Mesodermal cell (in vitro differentiated cells): Measurements from ENCODE around the gene LIPN.

Experiments
- H3K27ac ChIP-seq: 2 replicates; pipeline ENCODE4 v1.7.0; 2013; ENCODE audit warnings: mild to moderate bottlenecking, low read depth, low read length, moderate library complexity; ENCODE audit not compliant: severe bottlenecking
- H3K36me3 ChIP-seq: 2 replicates; pipeline ENCODE4 v1.7.1; 2013; ENCODE audit warnings: mild to moderate bottlenecking, low read length, moderate library complexity; ENCODE audit not compliant: control insufficient read depth, insufficient read depth
- H3K4me1 ChIP-seq: one replicate; pipeline ENCODE4 v1.7.1; 2013; ENCODE audit warnings: mild to moderate bottlenecking, low read length; ENCODE audit not compliant: insufficient read depth, control insufficient read depth, poor library complexity, severe bottlenecking
- H3K4me3 ChIP-seq: 2 replicates; pipeline ENCODE4 v1.7.0; 2013; ENCODE audit warnings: low read length, control low read depth, mild to moderate bottlenecking; ENCODE audit not compliant: insufficient read depth, poor library complexity, severe bottlenecking; ENCODE audit errors: extremely low read depth
- H3K9me3 ChIP-seq: 2 replicates; pipeline ENCODE4 v1.7.1; 2013; ENCODE audit warnings: mild to moderate bottlenecking, low read length, moderate library complexity; ENCODE audit not compliant: control insufficient read depth
- whole genome bisulfite sequencing, 2 experiments: methylation state at CpG; one replicate each; pipeline ENCODE4 v1.1.5; 2013; ENCODE audit warnings: missing lambda C conversion rate in 2 of 2; ENCODE audit not compliant: insufficient coverage in 2 of 2; 5-methylcytosine and 5-hydroxymethylcytosine counted together

LIPN gene

DNA sequence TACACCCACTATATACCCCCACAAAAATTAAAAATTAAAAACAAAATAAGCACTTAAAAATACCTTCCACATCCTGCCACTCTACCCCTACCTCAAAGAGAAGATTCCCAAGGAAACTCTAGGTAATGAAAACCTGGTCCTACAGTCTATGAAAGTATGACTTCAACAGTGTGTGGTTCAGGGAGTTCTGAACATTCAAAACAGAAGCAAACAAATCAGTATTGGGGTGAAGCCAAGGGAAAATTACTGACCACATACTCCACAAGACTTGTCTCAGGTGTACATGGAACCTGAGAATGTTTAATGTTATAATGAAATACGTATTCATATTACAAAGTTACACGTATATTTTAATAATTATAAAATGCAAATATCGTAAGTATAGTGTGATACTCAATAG is 22.4 kb downstream of the LIPN start:
- no peak overlapping the region for H3K4me3 ChIP-seq
- WGBS, 2 experiments = no CpG with 5 or more reads among the region's 3 CpGs

DNA sequence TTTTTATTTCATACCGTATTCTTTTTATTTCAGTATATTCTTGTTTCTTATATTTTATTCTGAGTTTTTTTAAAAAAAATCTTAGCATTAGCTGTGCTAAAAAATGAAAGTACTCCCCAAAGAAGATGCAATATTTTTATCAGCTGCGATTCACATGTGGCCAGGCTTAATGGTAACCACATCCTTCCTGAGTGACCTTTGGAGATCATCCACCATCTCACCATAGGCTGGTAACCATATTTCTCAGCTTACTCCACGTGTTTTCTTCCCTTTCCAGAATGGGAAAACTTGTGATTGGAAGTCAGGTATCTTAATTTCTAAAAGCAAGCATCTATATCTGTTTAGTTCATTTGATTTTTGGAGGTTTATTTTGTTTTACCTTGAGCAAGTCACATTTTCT is 23.9 kb downstream of the LIPN start:
- Histone ChIP-seq H3K4me3 (no peak overlapping the region), H3K27ac (no peak overlapping the region), H3K9me3 (no peaks in the 10 kb centered on the region), H3K36me3 (no peaks in the 10 kb centered on the region), H3K4me1 (no peaks in the 10 kb centered on the region)
- WGBS, 2 experiments = 83 to 100% methylated on average over 1 of the region's 3 CpGs

More for the DNA sequence above, 22.4 kb downstream of the LIPN start:
- H3K4me1 ChIP-seq = no peaks in the 10 kb centered on the region
- H3K9me3 ChIP-seq = no peaks in the 10 kb centered on the region
- H3K36me3 ChIP-seq = no peaks in the 10 kb centered on the region
- H3K27ac ChIP-seq = no peak overlapping the region

DNA sequence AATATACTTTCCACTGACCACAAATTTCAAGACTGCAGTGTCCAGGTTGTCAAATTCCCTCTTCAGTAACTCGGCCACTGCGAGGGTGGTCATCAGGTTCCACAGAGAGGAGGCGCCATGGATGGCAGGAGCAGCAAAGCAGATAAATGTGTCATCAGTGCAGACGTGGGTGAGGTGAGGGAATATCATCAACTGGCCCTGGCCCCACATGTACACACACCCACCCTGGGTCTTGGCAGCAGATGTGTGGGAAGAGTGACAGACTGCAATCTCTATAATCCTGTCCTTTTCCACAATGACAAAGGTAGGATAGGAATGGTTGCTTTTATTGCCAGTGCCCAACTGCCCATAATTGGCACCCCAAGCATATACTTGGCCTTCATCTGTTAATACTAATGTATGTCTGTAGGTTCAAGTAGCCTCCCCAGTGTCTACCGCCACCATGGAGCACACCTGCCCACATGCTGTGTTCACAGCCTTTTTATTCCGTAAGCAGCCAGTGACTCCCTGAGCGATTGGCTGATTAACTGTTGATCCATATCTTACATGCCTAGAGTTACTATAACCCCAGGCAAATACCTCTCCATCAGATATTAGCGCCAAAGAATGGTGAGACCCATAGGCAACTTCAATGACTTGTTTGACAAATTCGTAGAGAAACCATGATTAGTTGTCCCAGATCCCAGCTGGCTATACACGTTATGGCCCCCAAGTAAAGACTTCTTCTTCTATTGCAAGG is 26.4 kb downstream of the LIPN start:
- no peaks in the 10 kb centered on the region for H3K9me3 ChIP-seq
- no peaks in the 10 kb centered on the region for H3K36me3 ChIP-seq
- 89 to 92% methylated on average over 9 of the region's 10 CpGs for WGBS, 2 experiments
- H3K4me1 ChIP-seq = no peaks in the 10 kb centered on the region
- no peak overlapping the region for H3K27ac ChIP-seq
- H3K4me3 ChIP-seq = no peak overlapping the region

DNA sequence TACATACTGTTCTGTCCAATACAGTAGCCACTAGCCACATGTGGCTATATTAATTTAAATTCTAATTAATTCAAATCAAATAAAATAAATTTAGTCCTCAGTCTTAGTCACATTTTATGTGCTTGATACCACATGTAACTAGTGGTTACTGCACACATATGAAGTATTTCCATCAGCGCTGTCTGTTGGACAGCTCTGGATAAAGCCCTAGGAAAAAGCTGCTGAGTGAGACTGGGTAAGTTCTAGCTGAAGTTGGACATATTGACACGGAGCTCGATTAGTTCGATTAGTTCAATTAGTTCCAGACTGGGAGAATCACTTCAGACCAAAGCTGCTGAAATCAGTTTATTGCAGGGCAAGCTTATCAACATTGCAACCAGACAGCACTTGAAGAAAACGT is 27.6 kb downstream of the LIPN start:
- 80 to 91% methylated on average over 4 to 5 of the region's 5 CpGs for WGBS, 2 experiments
- Histone ChIP-seq H3K4me1 (no peaks in the 10 kb centered on the region), H3K27ac (no peak overlapping the region), H3K4me3 (no peak overlapping the region), H3K36me3 (no peaks in the 10 kb centered on the region), H3K9me3 (no peaks in the 10 kb centered on the region)

DNA sequence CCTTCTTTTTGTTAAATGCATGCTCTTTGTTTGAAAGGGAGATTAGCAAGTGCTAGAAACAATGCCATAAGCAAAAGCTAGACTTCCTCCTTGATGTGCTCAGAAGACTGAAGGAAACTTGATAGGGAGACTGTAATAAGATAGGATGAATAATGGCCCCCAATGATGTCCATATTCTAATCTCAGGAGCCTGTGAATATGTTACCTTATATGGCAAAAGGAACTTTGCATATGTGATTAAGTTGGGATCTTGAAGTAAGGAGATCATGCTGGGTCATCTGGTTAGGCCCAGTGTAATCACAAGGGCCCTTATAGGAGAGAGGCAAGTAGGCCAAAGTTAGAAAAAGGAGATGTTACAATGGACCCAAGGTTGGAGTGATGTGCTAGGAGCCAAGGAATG is 29.1 kb downstream of the LIPN start:
- Histone ChIP-seq H3K9me3 (no peaks in the 10 kb centered on the region), H3K4me1 (no peaks in the 10 kb centered on the region), H3K4me3 (no peak overlapping the region), H3K36me3 (no peaks in the 10 kb centered on the region), H3K27ac (no peak overlapping the region)

DNA sequence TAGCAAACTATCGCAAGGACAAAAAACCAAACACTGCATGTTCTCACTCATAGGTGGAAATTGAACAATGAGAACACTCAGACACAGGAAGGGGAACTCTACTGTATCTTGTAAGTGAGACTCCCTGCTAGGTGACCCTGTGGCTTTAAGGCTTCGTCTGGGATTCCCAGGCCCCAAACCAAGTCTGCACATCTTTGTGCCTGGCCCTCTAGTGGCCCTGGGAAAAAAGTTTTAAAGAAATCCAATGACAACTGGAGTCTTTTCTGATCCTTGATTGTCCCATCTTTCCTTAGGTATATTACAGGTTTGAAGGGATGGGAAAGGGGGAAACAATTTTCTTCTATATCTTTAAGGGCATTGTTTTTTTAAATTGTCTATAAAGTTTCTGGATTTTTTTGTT is 32.1 kb downstream of the LIPN start:
- no peak overlapping the region for H3K27ac ChIP-seq
- 50 to 100% methylated on average over 1 to 2 of the region's 2 CpGs for WGBS, 2 experiments
- H3K9me3 ChIP-seq = no peaks in the 10 kb centered on the region
- no peak overlapping the region for H3K4me3 ChIP-seq
- no peaks in the 10 kb centered on the region for H3K4me1 ChIP-seq
- H3K36me3 ChIP-seq = no peaks in the 10 kb centered on the region

DNA sequence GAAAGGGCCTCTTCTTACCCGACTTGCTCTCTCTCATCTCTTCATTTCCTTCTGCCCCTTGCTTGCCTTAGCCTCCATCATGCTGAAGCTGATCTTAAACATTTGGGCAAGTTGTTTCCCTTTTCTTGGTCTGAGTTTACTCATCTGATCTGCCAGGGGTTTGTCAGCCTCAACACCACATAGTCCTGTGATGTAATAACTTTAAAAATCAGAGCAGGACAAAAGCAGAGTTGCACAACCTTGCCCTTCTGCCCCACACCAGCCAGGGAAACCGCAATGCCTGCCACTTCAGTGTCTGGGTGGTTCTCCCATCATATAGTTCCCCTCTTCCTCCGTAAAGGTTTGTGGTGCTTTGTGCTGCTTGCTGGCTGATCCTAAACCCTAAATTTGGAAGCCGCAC is 32.8 kb downstream of the LIPN start:
- 84 to 94% methylated on average over 2 to 3 of the region's 4 CpGs for WGBS, 2 experiments
- H3K36me3 ChIP-seq = no peaks in the 10 kb centered on the region
- no peak overlapping the region for H3K27ac ChIP-seq
- H3K4me3 ChIP-seq = no peak overlapping the region
- no peaks in the 10 kb centered on the region for H3K4me1 ChIP-seq
- H3K9me3 ChIP-seq = no peaks in the 10 kb centered on the region

DNA sequence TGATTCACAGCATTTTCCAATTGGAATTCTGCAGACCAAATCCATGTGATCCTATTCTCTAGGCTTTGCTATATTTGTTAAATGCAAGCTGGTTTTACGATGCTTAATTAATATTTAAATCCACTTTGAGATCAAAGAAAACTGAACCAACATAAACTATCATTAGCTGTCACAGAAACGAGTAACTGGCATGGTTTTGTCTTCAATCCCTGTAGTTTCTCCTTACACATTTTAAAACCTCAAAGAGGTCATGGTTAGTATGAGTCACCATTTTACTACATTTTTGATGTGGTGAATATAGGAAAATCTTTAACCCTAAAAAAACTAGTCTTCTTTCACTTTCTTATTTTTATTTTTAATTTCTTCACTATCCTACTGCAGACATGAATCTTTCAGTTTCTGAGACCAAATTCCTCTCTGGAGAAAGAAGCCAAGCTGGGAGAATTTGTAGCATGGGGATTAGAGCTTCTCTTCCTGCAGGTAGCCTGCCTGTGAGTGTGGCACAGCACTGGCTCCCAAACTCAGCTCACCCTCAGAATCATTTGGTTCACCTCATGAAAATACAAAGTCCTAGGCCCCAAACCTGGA is 34.0 kb downstream of the LIPN start:
- WGBS, 2 experiments = 100% methylated on average over 1 of the region's 2 CpGs; no CpG with 5 or more reads in 1 of the 2 experiments
- H3K9me3 ChIP-seq = no peaks in the 10 kb centered on the region

DNA sequence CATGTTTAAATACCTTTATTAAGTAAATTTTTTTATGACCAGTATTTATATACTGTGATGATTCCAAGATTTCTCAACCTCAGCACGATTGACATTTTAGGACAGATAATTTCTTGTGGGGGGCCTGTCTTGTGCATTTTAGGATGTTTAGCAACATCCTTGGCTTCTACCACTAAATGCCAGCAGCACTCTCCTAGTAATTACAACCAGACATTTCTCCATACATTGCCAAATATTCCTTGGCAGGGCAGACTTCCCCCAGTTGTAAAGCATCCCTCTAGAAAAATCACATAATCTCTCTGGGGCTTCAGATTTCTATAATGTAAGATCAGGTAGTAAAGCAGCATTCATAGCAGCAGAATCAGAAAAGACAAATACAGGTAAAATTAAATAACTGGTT is 34.9 kb downstream of the LIPN start:
- no CpG with 5 or more reads among the region's 1 CpG for WGBS, 2 experiments

More for the DNA sequence above, 34.0 kb downstream of the LIPN start:
- Histone ChIP-seq H3K36me3 (no peaks in the 10 kb centered on the region), H3K4me1 (no peaks in the 10 kb centered on the region), H3K27ac (no peak overlapping the region), H3K4me3 (no peak overlapping the region)

DNA sequence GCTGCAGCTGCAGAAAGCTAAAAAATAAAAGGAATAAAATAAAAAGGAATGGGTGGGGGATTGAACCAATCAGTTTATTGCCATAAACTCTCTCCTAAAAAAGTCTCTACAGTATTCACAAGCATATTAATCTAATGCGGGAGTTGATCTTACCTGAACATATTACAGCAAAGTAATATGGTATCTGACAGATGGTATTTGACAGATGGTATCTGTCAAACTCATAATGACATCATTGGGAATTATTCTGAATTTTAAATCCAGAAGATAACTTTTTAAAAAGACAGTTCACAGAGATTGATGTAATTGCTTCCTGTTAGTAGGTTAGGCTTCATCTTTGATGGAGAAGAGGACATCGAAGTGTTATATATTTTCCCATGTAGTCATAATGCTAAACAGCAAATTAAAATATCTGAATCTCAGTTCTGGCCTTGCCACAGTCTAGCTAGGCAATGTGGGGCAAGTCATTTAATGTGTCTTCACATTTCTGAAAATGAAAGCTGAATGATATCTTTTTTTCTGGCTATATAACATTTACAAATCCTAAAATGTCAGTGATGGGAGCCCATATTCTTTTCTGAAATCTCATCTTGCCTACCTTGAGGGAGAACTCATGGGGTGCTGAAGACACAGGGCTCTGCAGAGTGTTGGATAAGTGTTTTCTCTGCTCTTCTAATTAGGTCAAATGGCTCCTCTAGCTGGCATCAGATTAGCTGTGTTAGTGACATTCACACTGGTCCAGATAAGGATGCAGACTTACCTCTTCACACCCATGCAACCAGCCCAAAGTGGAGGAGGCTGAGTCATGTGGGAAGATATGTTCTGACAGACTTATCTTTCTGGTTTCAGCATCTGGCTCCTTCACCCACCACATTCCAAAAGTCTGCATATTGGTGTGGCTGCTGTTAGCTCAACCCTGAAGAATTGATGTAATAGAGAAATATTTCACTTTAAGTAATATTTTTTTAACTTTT is 40.6 kb downstream of the LIPN start:
- no CpG with 5 or more reads among the region's 2 CpGs for WGBS, 2 experiments
- Histone ChIP-seq H3K4me3 (no peak overlapping the region), H3K36me3 (no peaks in the 10 kb centered on the region), H3K4me1 (no peaks in the 10 kb centered on the region), H3K27ac (no peak overlapping the region), H3K9me3 (no peaks in the 10 kb centered on the region)

More for the DNA sequence above, 34.9 kb downstream of the LIPN start:
- Histone ChIP-seq H3K27ac (no peak overlapping the region), H3K9me3 (no peaks in the 10 kb centered on the region), H3K4me3 (no peak overlapping the region), H3K4me1 (no peaks in the 10 kb centered on the region), H3K36me3 (no peaks in the 10 kb centered on the region)
